22Rv1 (cell line): ENCODE results near the gene PTPRG.

Source experiments
- CTCF ChIP-seq: fragments of 450-650 bp; IDR thresholded peaks from 2 replicates; pipeline ENCODE4 v1.5.1; 2017; ENCODE audit warnings: mild to moderate bottlenecking
- ZFX ChIP-seq: fragments of 450-650 bp; IDR thresholded peaks from 2 replicates; pipeline ENCODE4 v1.6.1; 2017; ENCODE audit warnings: antibody characterized with exemption, borderline replicate concordance

GRCh38 chr3:61821823-61822251, 260.5 kb downstream of the PTPRG start:
- TF ChIP-seq CTCF (no peak), ZFX (no peak)
